ENCODE data around the gene FAM9B.

DNA sequence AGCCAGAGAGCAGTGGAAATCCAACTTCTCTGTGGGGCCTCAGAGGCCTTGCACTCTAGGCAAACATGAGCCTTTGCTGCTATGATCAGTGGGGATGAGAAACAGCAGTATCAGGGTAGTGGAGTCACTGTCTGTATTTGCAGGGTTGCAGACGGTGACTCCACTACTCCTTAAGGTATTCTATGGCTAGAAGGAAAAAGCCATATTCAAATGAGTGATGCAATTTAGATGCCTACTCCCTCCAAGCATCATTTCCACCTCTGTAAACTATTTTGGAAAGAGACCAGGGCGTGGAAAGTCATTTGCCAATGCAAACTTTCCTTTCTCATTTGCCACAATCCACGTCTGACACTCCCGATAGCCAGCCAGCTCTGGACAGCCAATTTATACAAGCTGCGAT, 35.6 kb upstream of the FAM9B start:
- no peak for TF ChIP-seq MXI1 (IDR thresholded peaks at IDR 0.05; ENCODE audit: borderline replicate concordance, low read depth, low read length)
- TF ChIP-seq CHD1 (IDR thresholded peaks at IDR 0.05; ENCODE audit: low read depth, low read length): no peak
- TF ChIP-seq, protein P1, sequence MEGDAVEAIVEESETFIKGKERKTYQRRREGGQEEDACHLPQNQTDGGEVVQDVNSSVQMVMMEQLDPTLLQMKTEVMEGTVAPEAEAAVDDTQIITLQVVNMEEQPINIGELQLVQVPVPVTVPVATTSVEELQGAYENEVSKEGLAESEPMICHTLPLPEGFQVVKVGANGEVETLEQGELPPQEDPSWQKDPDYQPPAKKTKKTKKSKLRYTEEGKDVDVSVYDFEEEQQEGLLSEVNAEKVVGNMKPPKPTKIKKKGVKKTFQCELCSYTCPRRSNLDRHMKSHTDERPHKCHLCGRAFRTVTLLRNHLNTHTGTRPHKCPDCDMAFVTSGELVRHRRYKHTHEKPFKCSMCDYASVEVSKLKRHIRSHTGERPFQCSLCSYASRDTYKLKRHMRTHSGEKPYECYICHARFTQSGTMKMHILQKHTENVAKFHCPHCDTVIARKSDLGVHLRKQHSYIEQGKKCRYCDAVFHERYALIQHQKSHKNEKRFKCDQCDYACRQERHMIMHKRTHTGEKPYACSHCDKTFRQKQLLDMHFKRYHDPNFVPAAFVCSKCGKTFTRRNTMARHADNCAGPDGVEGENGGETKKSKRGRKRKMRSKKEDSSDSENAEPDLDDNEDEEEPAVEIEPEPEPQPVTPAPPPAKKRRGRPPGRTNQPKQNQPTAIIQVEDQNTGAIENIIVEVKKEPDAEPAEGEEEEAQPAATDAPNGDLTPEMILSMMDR (conservative IDR thresholded peaks at IDR 0.05; ENCODE audit: low read depth, low read length): no peak
- no peak for TF ChIP-seq POLR2A (IDR thresholded peaks at IDR 0.05; ENCODE audit: low read depth, low read length)
- no peak for TF ChIP-seq RCOR1 (IDR thresholded peaks at IDR 0.05; ENCODE audit: insufficient replicate concordance, low read length)
- TF ChIP-seq MAZ (IDR thresholded peaks at IDR 0.05; ENCODE audit: borderline replicate concordance, low read depth, low read length): no peak
- no peak for TF ChIP-seq BHLHE40 (IDR thresholded peaks at IDR 0.05; ENCODE audit: low read depth, low read length)
- TF ChIP-seq FOS (IDR thresholded peaks at IDR 0.05; ENCODE audit: low read depth, low read length): no peak
- TF ChIP-seq RFX5 (IDR thresholded peaks at IDR 0.05; ENCODE audit: low read depth, low read length): no peak
- no peak for TF ChIP-seq SMC3 (IDR thresholded peaks at IDR 0.05; ENCODE audit: low read depth, low read length)
